GM18505 (cell line): ENCODE data around the gene CLDN6.

Experiments used
- ATAC-seq: cut with Tn5 transposase; IDR thresholded peaks from one replicate; pipeline ENCODE4 v1.9.1; 2021; ENCODE audit not compliant: unreplicated experiment
- POLR2A ChIP-seq: IDR thresholded peaks from 4 replicates; pipeline ENCODE4 v1.6.1; 2011; ENCODE audit warnings: borderline replicate concordance; ENCODE audit not compliant: insufficient read depth, insufficient read length; ENCODE audit errors: extremely low read depth

The CLDN6 gene

GRCh38 chr16:3020247-3020603, 2.2 kb upstream of the CLDN6 start, which contains the start of gene TNFRSF12A:
TSS of gene TNFRSF12A (plus strand) at chr16:3020368. CDS start at chr16:3020398, 30 bp downstream.
- no peak for ATAC-seq
- peak; percentile 53 for TF ChIP-seq POLR2A

DNA sequence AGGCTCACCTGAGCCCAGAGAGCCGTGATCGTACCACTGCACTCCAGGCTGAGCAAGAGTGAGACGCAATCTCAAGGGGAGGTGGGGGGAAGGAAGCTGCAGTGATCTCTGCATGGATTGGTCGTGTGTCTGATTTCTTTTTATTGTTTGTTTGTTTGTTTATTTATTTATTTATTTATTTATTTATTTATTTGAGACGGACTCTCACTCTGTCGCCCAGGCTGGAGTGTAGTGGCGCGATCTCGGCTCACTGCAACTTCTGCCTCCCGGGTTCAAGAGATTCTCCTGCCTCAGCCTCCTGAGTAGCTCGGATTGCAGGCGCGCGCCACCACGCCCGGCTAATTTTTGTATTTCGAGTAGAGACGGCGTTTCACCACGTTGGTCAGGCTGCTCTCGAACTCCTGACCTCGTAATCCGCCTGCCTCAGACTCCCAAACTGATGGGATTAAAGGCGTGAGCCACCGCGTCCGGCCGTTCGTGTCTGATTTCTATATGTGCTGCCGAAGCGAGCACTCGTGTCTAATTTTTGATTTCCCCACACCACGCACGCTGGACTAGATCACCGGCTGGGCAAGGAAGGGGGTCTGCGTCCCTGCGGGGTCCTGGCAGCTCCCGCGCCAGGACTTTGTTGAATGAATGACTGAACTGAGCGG, 1.7 kb upstream of the CLDN6 start:
- no peak for TF ChIP-seq POLR2A
- no peak for ATAC-seq

GRCh38 chr16:3017344-3017743, 639 bp downstream of the CLDN6 start:
- ATAC-seq, result no peak
- TF ChIP-seq POLR2A, result no peak

DNA sequence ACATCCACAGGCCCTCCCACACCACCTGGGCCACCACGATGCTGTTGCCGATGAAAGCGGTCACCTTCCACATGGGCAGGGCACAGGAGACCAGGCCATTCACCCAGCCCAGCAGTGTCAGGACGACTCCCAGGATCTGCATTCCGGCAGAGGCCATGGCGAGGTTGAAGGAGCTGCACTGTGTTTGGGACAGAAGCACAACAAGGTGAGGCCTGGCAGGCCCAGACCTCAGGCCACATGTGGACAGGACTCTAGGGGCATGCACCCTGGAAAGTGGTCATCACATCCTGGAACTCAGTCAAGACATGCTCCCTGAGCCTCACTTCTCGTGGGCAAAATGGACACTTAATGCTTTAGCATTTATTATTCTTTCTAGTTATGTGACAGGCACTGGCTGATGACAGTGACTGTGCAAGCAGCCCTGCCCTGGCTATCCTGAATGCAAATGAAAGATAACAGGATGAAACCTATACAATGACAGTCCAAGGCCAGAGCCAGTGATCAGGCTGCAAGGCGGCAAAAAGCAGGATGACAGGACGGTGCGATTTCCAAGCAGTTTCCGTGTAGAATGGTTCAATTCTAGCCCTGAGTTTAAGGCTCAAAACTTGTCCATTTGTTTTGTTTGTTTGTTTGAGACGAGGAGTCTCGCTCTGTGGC, 2.0 kb downstream of the CLDN6 start:
- no peak for ATAC-seq
- TF ChIP-seq POLR2A, result no peak

DNA sequence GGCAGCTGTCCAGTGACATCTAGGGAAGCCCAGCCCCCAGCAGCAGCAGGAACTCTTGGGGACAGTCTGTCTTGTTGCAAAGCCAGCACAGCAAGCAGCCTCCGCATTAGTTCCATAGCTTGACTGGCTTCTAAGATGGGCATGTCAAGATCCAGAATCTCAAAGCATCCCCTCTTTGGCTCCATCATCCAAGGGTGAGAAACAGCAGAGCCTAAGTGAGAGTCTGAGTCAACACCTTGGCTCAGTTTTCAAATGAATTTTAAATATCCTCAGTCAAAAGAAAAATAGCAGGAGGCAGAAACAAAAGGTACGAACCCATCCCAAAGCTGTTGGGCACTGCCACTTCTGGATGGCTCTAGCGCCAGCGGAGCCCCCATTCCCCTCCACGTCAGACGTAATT, 3.0 kb downstream of the CLDN6 start:
- no peak for ATAC-seq

GRCh38 chr16:3013998-3014690, 3.8 kb downstream of the CLDN6 start:
- TF ChIP-seq POLR2A, result no peak
- ATAC-seq, result no peak

More for the DNA sequence above, 3.0 kb downstream of the CLDN6 start:
- TF ChIP-seq POLR2A, result no peak

DNA sequence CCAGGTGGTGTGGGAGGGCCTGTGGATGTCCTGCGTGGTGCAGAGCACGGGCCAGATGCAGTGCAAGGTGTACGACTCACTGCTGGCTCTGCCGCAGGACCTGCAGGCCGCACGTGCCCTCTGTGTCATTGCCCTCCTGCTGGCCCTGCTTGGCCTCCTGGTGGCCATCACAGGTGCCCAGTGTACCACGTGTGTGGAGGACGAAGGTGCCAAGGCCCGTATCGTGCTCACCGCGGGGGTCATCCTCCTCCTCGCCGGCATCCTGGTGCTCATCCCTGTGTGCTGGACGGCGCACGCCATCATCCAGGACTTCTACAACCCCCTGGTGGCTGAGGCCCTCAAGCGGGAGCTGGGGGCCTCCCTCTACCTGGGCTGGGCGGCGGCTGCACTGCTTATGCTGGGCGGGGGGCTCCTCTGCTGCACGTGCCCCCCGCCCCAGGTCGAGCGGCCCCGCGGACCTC, 4.5 kb downstream of the CLDN6 start:
- ATAC-seq, result no peak
- TF ChIP-seq POLR2A, result no peak

DNA sequence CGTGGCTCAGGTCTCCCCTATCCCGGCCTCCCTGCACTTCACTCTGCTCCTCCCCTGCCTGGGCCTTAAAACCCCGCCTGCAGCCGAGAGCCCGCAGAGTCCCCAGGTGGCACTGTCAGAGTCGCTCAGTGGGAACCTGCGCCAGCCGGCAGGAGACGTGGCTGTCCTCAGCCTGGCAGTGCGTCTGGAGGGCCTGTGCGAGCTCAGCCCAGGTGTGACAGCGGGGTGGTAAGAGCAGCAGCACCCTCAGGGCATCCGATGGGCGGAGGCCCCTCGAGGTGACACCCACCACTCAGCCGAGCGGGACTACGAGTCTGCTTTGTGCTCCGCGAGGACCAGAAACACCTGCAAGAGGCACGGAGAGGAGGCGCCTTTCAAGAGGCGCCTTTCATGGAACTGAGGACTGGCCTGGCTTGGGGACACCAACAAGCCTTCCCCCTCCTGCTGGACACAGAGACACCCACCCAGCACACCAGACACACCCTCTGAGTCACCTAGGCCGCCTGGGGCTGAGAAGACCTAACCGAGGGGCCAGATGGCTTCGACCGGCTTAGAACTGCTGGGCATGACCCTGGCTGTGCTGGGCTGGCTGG, 5.1 kb downstream of the CLDN6 start, which contains the start of gene CLDN9:
Gene CLDN9 (plus strand): TSS at position 96 of the 593 bp plus-strand sequence. CDS start 440 bp downstream, at position 536.
- ATAC-seq, result no peak
- no peak for TF ChIP-seq POLR2A

- TF ChIP-seq POLR2A, result no peak
- no peak for ATAC-seq
Measured at GRCh38 chr16:3012246-3012645, 5.7 kb downstream of the CLDN6 start.

DNA sequence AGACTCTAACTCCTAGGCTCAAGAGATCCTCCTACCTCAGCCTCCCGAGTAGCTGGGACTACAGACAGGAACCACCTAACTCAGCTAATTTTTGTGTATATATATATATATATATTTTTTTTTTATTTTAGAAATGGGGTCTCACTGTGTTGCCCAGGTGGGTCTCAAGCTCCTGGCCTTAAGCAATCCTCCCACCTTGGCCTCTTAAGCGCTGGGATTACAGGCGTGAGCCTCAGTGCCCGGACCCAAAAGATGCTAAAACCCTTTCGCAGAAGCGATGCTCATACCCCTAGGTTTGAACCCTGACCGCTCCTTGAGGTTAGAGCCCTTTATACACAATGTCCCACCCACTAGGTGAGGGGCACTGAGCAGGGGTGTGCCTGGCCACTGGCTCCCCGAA, 7.5 kb downstream of the CLDN6 start:
- ATAC-seq, result no peak
- no peak for TF ChIP-seq POLR2A

GRCh38 chr16:3009568-3010390, 8.2 kb downstream of the CLDN6 start:
- no peak for ATAC-seq
- TF ChIP-seq POLR2A, result no peak

GRCh38 chr16:3008690-3009037, 9.3 kb downstream of the CLDN6 start:
- ATAC-seq, result no peak
- TF ChIP-seq POLR2A, result no peak

DNA sequence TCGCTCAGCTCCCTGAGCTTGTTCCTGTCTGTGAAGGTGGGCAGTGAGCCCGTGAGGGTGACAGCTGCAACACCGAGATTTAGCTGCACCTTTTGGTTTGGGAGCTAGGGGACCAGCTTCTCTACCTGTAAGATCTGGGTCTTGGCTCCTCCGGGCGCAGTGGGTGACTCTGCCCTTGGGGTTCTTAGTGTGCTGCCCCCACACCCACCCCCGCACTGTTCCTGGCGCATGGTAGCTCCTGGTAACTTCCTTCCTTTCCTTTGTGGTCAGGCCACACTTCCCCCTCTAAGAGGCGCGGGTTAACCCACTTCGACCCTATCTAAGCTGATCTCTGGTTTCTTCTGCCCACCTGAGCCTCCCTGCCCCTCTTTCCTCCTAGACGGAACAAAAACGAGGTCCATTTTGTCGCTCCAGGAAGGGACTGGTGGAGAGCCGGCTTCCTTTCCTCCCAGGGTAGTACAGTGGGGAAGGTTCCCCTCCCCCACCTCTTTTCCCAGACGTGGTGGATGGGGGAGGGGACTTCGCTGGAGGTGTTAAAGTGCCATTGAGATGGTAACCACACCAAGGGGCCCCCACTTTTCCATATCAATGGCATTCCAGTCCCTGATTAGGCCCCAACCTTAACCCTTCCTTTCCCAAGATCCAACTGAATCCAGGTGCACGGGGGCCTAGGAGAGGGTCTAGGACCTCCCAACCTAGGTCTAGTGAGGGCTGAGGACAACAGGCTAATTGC, 9.9 kb downstream of the CLDN6 start:
- TF ChIP-seq POLR2A, result no peak

More for the DNA sequence above, 9.9 kb downstream of the CLDN6 start:
- ATAC-seq, result no peak
